T-cell (primary cell): ENCODE measurements around the gene DSC1. TPM values are rescaled to one million over a fixed set of nuclear protein-coding genes. Genes with fewer than 3 reads are reported as not detected.

Experiments
- ATAC-seq, 4 experiments: fragments of 200-7000 bp in 3 of 4; fragments of 150-1000 bp in 1 of 4; cut with Tn5 transposase; replicated peaks in 1 of 4; 1 replicate in 3 of 4; 2 replicates in 1 of 4; pipeline ENCODE4 v1.10.0; 2021; ENCODE audit warnings: moderate library complexity in 3 of 4, mild to moderate bottlenecking in 2 of 4, moderate number of reproducible peaks in 1 of 4
- CTCF ChIA-PET, 2 donors: fragments of 300-600 bp; sonication (Branson Sonifier 250); formaldehyde crosslinking; loops; one replicate each; lab custom pipeline; 2022; ENCODE audit warnings: antibody characterized with exemption in 2 of 2; lab: Charles Lee
- POLR2A ChIA-PET, 2 donors: fragments of 300-600 bp; sonication (Branson Sonifier 250); formaldehyde crosslinking; loops; one replicate each; lab custom pipeline; 2022; ENCODE audit warnings: antibody characterized with exemption in 2 of 2; lab: Charles Lee
- DNase-seq, 35 experiments: peaks; one replicate each; pipeline versions ENCODE4 v3.0.0 to v3.0.0-alpha.2; 2013 to 2023
- H3K27ac ChIP-seq: one replicate; pipeline ENCODE4 v1.5.1; 2013; ENCODE audit warnings: low read length
- H3K27me3 ChIP-seq, 2 experiments: replicated peaks in 1 of 2; 1 replicate in 1 of 2; 2 replicates in 1 of 2; pipeline versions ENCODE4 v1.6.1 to v1.7.0; 2013; ENCODE audit warnings: low read length in 1 of 2, mixed read lengths in 1 of 2; ENCODE audit not compliant: control insufficient read depth in 2 of 2, insufficient read depth in 2 of 2; ENCODE audit errors: extremely low read depth in 1 of 2
- H3K36me3 ChIP-seq, 2 donors: 1 replicate in 1 of 2; 2 replicates in 1 of 2; pipeline versions ENCODE4 v1.6.1 to v1.7.0; 2013; ENCODE audit warnings: low read length in 1 of 2; ENCODE audit not compliant: control insufficient read depth in 2 of 2, insufficient read depth in 1 of 2; ENCODE audit errors: extremely low read depth in 1 of 2
- H3K4me1 ChIP-seq, 2 experiments: 1 replicate in 1 of 2; 2 replicates in 1 of 2; pipeline versions ENCODE4 v1.6.1 to v1.7.0; 2013; ENCODE audit warnings: low read length in 2 of 2, mixed read lengths in 1 of 2; ENCODE audit not compliant: insufficient read depth in 2 of 2, control insufficient read depth in 1 of 2; ENCODE audit errors: extremely low read depth in 1 of 2
- H3K4me3 ChIP-seq, 2 donors: 1 replicate in 1 of 2; 2 replicates in 1 of 2; pipeline versions ENCODE4 v1.5.1 to v1.7.0; 2013; ENCODE audit warnings: mild to moderate bottlenecking in 2 of 2, low read length in 1 of 2, moderate library complexity in 1 of 2; ENCODE audit not compliant: control insufficient read depth in 1 of 2; ENCODE audit errors: extremely low read depth in 1 of 2
- H3K9me3 ChIP-seq: 2 replicates; pipeline ENCODE4 v1.7.0; 2013
- H3K27ac Mint-ChIP-seq, 2 donors: one replicate each; pipeline ENCODE4 v1.8.0; 2020 to 2021; ENCODE audit warnings: mild to moderate bottlenecking in 2 of 2, mixed read lengths in 2 of 2
- H3K27me3 Mint-ChIP-seq, 2 donors: one replicate each; pipeline ENCODE4 v1.8.0; 2021 to 2022; ENCODE audit warnings: mixed read lengths in 2 of 2
- H3K36me3 Mint-ChIP-seq: one replicate; pipeline ENCODE4 v1.8.0; 2021; ENCODE audit warnings: mixed read lengths
- H3K4me1 Mint-ChIP-seq, 3 donors: one replicate each; pipeline ENCODE4 v1.8.0; 2020 to 2022; ENCODE audit warnings: mixed read lengths in 3 of 3, mild to moderate bottlenecking in 1 of 3
- H3K4me3 Mint-ChIP-seq, 3 donors: one replicate each; pipeline ENCODE4 v1.8.0; 2020 to 2022; ENCODE audit warnings: mild to moderate bottlenecking in 3 of 3, mixed read lengths in 3 of 3, moderate library complexity in 3 of 3
- H3K9me3 Mint-ChIP-seq, 3 donors: one replicate each; pipeline ENCODE4 v1.8.0; 2020 to 2022; ENCODE audit warnings: mixed read lengths in 3 of 3
- WGBS: methylation state at CpG from one replicate; pipeline ENCODE4 v1.1.5; 2013; ENCODE audit warnings: missing lambda C conversion rate; ENCODE audit not compliant: insufficient coverage; 5-methylcytosine and 5-hydroxymethylcytosine counted together
- total RNA-seq, 35 experiments: library from RNA in 6 of 35; stranded (reverse) in 6 of 35; fragments of 120-200 nt in 1 of 35; gene quantifications; one replicate each; pipeline versions ENCODE4 v1.2.1 to v1.2.4 and lab custom pipeline; 2013 to 2026

The DSC1 gene
- total RNA-seq, 5 donors from 2014 or later (not counting 1 experiment from before 2014, with no cell fraction given), result 1.5 to 5.9 (median 2.2) TPM

DNA sequence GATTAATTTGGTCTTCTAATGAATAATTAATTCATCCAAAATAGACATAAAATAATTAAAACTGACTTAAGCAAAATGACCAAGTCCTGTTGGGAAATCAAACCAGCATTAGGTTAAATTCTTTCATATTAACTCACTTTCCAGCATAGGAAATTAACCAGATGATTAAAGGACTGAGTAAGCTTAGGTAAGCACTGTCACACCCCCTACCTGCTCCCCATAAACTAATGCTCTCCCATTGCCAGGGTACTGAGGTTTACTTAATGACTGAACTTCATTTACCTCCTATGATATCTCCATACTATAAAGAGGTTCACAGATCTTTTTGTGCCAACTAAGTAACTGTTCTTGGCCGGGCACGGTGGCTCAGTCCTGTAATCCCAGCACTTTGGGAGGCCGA lies 74.1 kb downstream of the DSC1 start:
- H3K27me3 Mint-ChIP-seq, result no peaks in the 10 kb centered on the region
- Histone ChIP-seq H3K27ac (no peak overlapping the region), H3K4me3 (no peak overlapping the region), H3K4me1 (no peaks in the 10 kb centered on the region), H3K36me3 (no peaks in the 10 kb centered on the region), H3K9me3 (no peaks in the 10 kb centered on the region), H3K27me3 (no peaks in the 10 kb centered on the region)
- WGBS, result 91% methylated on average over 2 of the region's 3 CpGs
- peaks cover 0 to 10% (median 9%) of the 10 kb centered on the region in 3 donors for H3K9me3 Mint-ChIP-seq
- no peak overlapping the region for H3K27ac Mint-ChIP-seq
- ChIA-PET POLR2A (no interaction called here), CTCF (no interaction called here)
- no peaks in the 10 kb centered on the region for H3K4me1 Mint-ChIP-seq
- ATAC-seq, result no peak
- no peak for DNase-seq
- no peak overlapping the region for H3K4me3 Mint-ChIP-seq
- H3K36me3 Mint-ChIP-seq, result no peaks in the 10 kb centered on the region

GRCh38 chr18:31079973-31080372 lies 82.7 kb downstream of the DSC1 start:
- no peaks in the 10 kb centered on the region for H3K27me3 ChIP-seq
- Mint-ChIP-seq H3K27me3 (no peaks in the 10 kb centered on the region), H3K4me1 (no peaks in the 10 kb centered on the region), H3K36me3 (no peaks in the 10 kb centered on the region), H3K9me3 (peaks cover 2 to 11% (median 11%) of the 10 kb centered on the region in 3 donors), H3K27ac (no peak overlapping the region), H3K4me3 (no peak overlapping the region)
- no peaks in the 10 kb centered on the region for H3K4me1 ChIP-seq
- no peaks in the 10 kb centered on the region for H3K36me3 ChIP-seq
- no peak for DNase-seq
- no peak overlapping the region for H3K4me3 ChIP-seq
- H3K27ac ChIP-seq, result no peak overlapping the region
- ATAC-seq, result no peak
- no peaks in the 10 kb centered on the region for H3K9me3 ChIP-seq
- ChIA-PET CTCF (no interaction called here), POLR2A (interaction anchor here in 1 of 2 donors (0.8 kb wide), 1 partner anchor 11 kb away, joined by 4 read pairs; no protein-coding TSS in a partner anchor)
- WGBS, result no CpG with 5 or more reads among the region's 3 CpGs

Other genes with a start within 250 kb of the DSC1 start
- under 1 TPM in 1 of 5 donors, not detected in 4; 0.18 TPM for gene DSC3, start 120.1 kb downstream of the DSC1 start, total RNA-seq
- under 1 TPM in 3 of 5 donors, not detected in 2; 0.09 to 0.16 (median 0.13) TPM for gene DSC2, start 60.4 kb downstream of the DSC1 start, total RNA-seq
- gene DSG1, start 155.3 kb upstream of the DSC1 start, total RNA-seq, result not detected
- gene DSG4, start 213.9 kb upstream of the DSC1 start, total RNA-seq, result not detected